NOMO-1 treated with dmso at 0.1 percent for 144 hours (cell line): ENCODE results near the gene EMC10.
"Not testable (repeated sequence)": the region's sequence is repeated elsewhere in the genome, so short reads cannot be mapped to it uniquely, and the experiment has no call there.

Experiments
- DNase-seq: peaks from one replicate; lab custom pipeline; 2025; ENCODE audit not compliant: unreplicated experiment; lab: John Stamatoyannopoulos, UW

The EMC10 gene

GRCh38 chr19:50450369-50451222 is 25.7 kb upstream of the EMC10 start:
- DNase-seq: no peak

GRCh38 chr19:50451223-50451534 is 25.1 kb upstream of the EMC10 start:
- no peak for DNase-seq

- no peak for DNase-seq
Observed at GRCh38 chr19:50453243-50453642, 23.1 kb upstream of the EMC10 start.

GRCh38 chr19:50455992-50456391 is 20.3 kb upstream of the EMC10 start:
- no peak for DNase-seq

- no peak for DNase-seq
Observed at GRCh38 chr19:50457300-50457699, 19.0 kb upstream of the EMC10 start.

- no peak for DNase-seq
Observed at GRCh38 chr19:50458396-50459066, 17.8 kb upstream of the EMC10 start.

GRCh38 chr19:50459067-50459456 is 17.2 kb upstream of the EMC10 start:
- no peak for DNase-seq

- no peak for DNase-seq
Observed at GRCh38 chr19:50459638-50460037, 16.7 kb upstream of the EMC10 start.

GRCh38 chr19:50460161-50460765 is 16.0 kb upstream of the EMC10 start:
- no peak for DNase-seq

GRCh38 chr19:50461066-50461875 is 15.0 kb upstream of the EMC10 start:
- peak; percentile 49 for DNase-seq

- no peak for DNase-seq
Observed at GRCh38 chr19:50462970-50463369, 13.3 kb upstream of the EMC10 start.

GRCh38 chr19:50464348-50464747 is 12.0 kb upstream of the EMC10 start:
- DNase-seq: no peak

GRCh38 chr19:50465000-50465399 is 11.3 kb upstream of the EMC10 start:
- no peak for DNase-seq

- DNase-seq: no peak
Observed at GRCh38 chr19:50465986-50466705, 10.2 kb upstream of the EMC10 start.

GRCh38 chr19:50466706-50467039 is 9.6 kb upstream of the EMC10 start:
- DNase-seq: no peak

GRCh38 chr19:50467566-50467965 is 8.7 kb upstream of the EMC10 start:
- DNase-seq: no peak

- DNase-seq: no peak
Observed at GRCh38 chr19:50468818-50469217, 7.5 kb upstream of the EMC10 start.

- not testable (repeated sequence) for DNase-seq
Observed at GRCh38 chr19:50473336-50473735, 3.0 kb upstream of the EMC10 start.

- no peak for DNase-seq
Observed at GRCh38 chr19:50475101-50475568, 1.2 kb upstream of the EMC10 start.

- DNase-seq: no peak
Observed at GRCh38 chr19:50475736-50476223, 527 bp upstream of the EMC10 start.

- no peak for DNase-seq
Observed at GRCh38 chr19:50476907-50477238, 566 bp downstream of the EMC10 start.
